ENCODE measurements around the gene ASMTL. TPM values are rescaled to one million over a fixed set of nuclear protein-coding genes. Genes with fewer than 3 reads are reported as not detected.

The ASMTL gene
- total and polyA plus RNA-seq, 2 experiments from 2014 or later: 10.1 to 31.0 TPM

GRCh38 chrX:1442724-1443367 is 9.9 kb downstream of the ASMTL start:
- H3K36me3 ChIP-seq (replicated peaks; ENCODE audit: insufficient read depth, low read depth): no peaks in the 10 kb centered on the region
- H3K4me1 ChIP-seq (ENCODE audit: insufficient read depth): no peaks in the 10 kb centered on the region
- H4K20me1 ChIP-seq (ENCODE audit: insufficient read depth, poor library complexity, severe bottlenecking): no peaks in the 10 kb centered on the region
- no peaks in the 10 kb centered on the region for H3K79me2 ChIP-seq
- no peak overlapping the region for H3K27ac ChIP-seq
- TF ChIP-seq CTCF (IDR thresholded peaks at IDR 0.05; ENCODE audit: poor library complexity) (no peak), EZH2 (IDR thresholded peaks at IDR 0.05; ENCODE audit: borderline replicate concordance) (no peak), EZH2phosphoT487 (IDR thresholded peaks at IDR 0.05; ENCODE audit: low read depth, severe bottlenecking, unreplicated experiment) (no peak)
- H2AFZ ChIP-seq: no peak overlapping the region
- no peaks in the 10 kb centered on the region for H3K9me3 ChIP-seq (ENCODE audit: low read depth)
- no peak overlapping the region for H3K4me2 ChIP-seq
- no peaks in the 10 kb centered on the region for H3K9me2 ChIP-seq (replicated peaks; ENCODE audit: insufficient read depth)
- H3K27me3 ChIP-seq: no peaks in the 10 kb centered on the region
- no peak for DNase-seq (ENCODE audit: low spot score)
- H3K4me3 ChIP-seq: no peak overlapping the region
- WGBS (ENCODE audit: low lambda C conversion rate, missing lambda C conversion rate): 96% methylated on average over 25 of the region's 38 CpGs

GRCh38 chrX:1442016-1442665 is 10.6 kb downstream of the ASMTL start:
- DNase-seq (ENCODE audit: low spot score): no peak
- H2AFZ ChIP-seq: no peak overlapping the region
- H3K36me3 ChIP-seq (replicated peaks; ENCODE audit: insufficient read depth, low read depth): no peaks in the 10 kb centered on the region
- H4K20me1 ChIP-seq (ENCODE audit: insufficient read depth, poor library complexity, severe bottlenecking): no peaks in the 10 kb centered on the region
- no peaks in the 10 kb centered on the region for H3K9me2 ChIP-seq (replicated peaks; ENCODE audit: insufficient read depth)
- no peak overlapping the region for H3K4me3 ChIP-seq
- WGBS (ENCODE audit: low lambda C conversion rate, missing lambda C conversion rate): 96% methylated on average over 18 of the region's 18 CpGs
- H3K9me3 ChIP-seq (ENCODE audit: low read depth): no peaks in the 10 kb centered on the region
- H3K4me1 ChIP-seq (ENCODE audit: insufficient read depth): no peaks in the 10 kb centered on the region
- no peak overlapping the region for H3K27ac ChIP-seq
- H3K79me2 ChIP-seq: no peaks in the 10 kb centered on the region
- TF ChIP-seq EZH2phosphoT487 (IDR thresholded peaks at IDR 0.05; ENCODE audit: low read depth, severe bottlenecking, unreplicated experiment) (no peak), EZH2 (IDR thresholded peaks at IDR 0.05; ENCODE audit: borderline replicate concordance) (no peak), CTCF (IDR thresholded peaks at IDR 0.05; ENCODE audit: poor library complexity) (no peak)
- H3K27me3 ChIP-seq: no peaks in the 10 kb centered on the region
- no peak overlapping the region for H3K4me2 ChIP-seq

GRCh38 chrX:1440506-1440905 is 12.2 kb downstream of the ASMTL start:
- DNase-seq (ENCODE audit: low spot score): no peak
- no peaks in the 10 kb centered on the region for H3K4me1 ChIP-seq (ENCODE audit: insufficient read depth)
- H3K27ac ChIP-seq: no peak overlapping the region
- H3K9me2 ChIP-seq (replicated peaks; ENCODE audit: insufficient read depth): no peaks in the 10 kb centered on the region
- H3K36me3 ChIP-seq (replicated peaks; ENCODE audit: insufficient read depth, low read depth): no peaks in the 10 kb centered on the region
- H3K4me3 ChIP-seq: no peak overlapping the region
- H3K9me3 ChIP-seq (ENCODE audit: low read depth): no peaks in the 10 kb centered on the region
- H4K20me1 ChIP-seq (ENCODE audit: insufficient read depth, poor library complexity, severe bottlenecking): no peaks in the 10 kb centered on the region
- no peaks in the 10 kb centered on the region for H3K27me3 ChIP-seq
- TF ChIP-seq EZH2phosphoT487 (IDR thresholded peaks at IDR 0.05; ENCODE audit: low read depth, severe bottlenecking, unreplicated experiment) (no peak), EZH2 (IDR thresholded peaks at IDR 0.05; ENCODE audit: borderline replicate concordance) (no peak)
- H3K4me2 ChIP-seq: no peak overlapping the region
- no peaks in the 10 kb centered on the region for H3K79me2 ChIP-seq
- 98% methylated on average over 6 of the region's 6 CpGs for WGBS (ENCODE audit: low lambda C conversion rate, missing lambda C conversion rate)
- H2AFZ ChIP-seq: no peak overlapping the region

GRCh38 chrX:1435241-1435895 is 17.3 kb downstream of the ASMTL start:
- H3K9me3 ChIP-seq (ENCODE audit: low read depth): no peaks in the 10 kb centered on the region
- H2AFZ ChIP-seq: no peak overlapping the region
- no peaks in the 10 kb centered on the region for H3K27me3 ChIP-seq
- H3K27ac ChIP-seq: no peak overlapping the region
- H4K20me1 ChIP-seq (ENCODE audit: insufficient read depth, poor library complexity, severe bottlenecking): no peaks in the 10 kb centered on the region
- 94% methylated on average over 20 of the region's 20 CpGs for WGBS (ENCODE audit: low lambda C conversion rate, missing lambda C conversion rate)
- DNase-seq (ENCODE audit: low spot score): no peak
- no peak overlapping the region for H3K4me3 ChIP-seq
- TF ChIP-seq CTCF (IDR thresholded peaks at IDR 0.05; ENCODE audit: poor library complexity): no peak
- TF ChIP-seq EZH2phosphoT487 (IDR thresholded peaks at IDR 0.05; ENCODE audit: low read depth, severe bottlenecking, unreplicated experiment): no peak
- no peak for TF ChIP-seq EZH2 (IDR thresholded peaks at IDR 0.05; ENCODE audit: borderline replicate concordance)
- no peaks in the 10 kb centered on the region for H3K79me2 ChIP-seq
- no peaks in the 10 kb centered on the region for H3K36me3 ChIP-seq (replicated peaks; ENCODE audit: insufficient read depth, low read depth)
- H3K4me1 ChIP-seq (ENCODE audit: insufficient read depth): no peaks in the 10 kb centered on the region
- H3K4me2 ChIP-seq: no peak overlapping the region
- H3K9me2 ChIP-seq (replicated peaks; ENCODE audit: insufficient read depth): no peaks in the 10 kb centered on the region

All from hepatocyte (in vitro differentiated cells).